GM21619 (cell line): ENCODE results near the gene TMIGD1.
"Not testable (repeated sequence)": the region's sequence is repeated elsewhere in the genome, so short reads cannot be mapped to it uniquely, and the experiment has no call there.

Source experiments
- ATAC-seq: cut with Tn5 transposase; IDR thresholded peaks from one replicate; pipeline ENCODE4 v1.9.1; 2021; ENCODE audit not compliant: unreplicated experiment

The TMIGD1 gene

DNA sequence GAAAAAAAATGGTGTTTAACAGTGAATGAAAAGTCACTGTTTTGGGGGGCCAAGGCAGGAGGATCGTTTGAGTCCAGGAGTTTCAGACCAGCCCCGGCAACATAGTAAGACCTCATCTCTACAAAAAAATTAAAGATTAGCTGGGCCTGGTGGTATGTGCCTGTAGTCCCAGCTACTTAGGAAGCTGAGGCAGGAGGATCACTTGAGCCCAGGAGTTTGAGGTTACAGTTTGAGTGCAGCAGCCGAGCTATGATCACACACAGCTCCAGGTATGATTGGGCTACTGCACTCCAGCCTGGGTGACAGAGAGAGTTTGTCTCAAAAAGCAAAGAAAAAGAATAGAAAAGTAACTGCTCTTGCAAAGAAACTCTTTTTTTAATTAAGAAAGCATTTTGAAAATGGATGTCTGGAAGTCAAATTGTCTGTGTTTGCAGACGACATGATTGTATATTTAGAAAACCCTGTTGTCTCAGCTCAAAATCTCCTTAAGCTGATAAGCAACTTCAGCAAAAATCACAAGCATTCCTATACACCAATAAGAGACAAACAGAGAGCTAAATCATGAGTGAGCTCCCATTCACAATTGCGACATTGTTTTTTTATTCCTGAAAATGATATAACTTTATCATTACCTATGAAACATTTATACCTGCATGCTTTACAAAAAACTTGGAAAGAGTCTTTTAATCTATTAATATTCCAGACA, 24.4 kb upstream of the TMIGD1 start:
- ATAC-seq = no peak

DNA sequence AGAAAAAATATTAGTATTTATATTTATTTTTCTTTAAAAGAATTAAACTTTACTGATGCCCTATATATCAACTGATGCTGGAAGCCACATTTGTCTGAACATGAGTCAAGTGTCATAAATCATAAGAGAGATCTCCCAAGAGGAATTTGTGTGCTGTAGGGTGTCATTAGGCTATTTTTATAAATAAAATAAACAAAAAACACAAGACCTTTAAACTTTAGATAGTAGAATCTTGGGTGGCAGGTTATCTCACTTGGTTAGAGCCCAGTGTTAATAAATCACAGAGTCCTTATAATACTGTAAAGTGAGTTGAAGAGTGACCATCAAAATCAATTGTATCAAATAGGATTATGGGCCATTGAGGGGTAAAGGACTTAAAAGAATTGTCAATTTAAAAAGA, 23.6 kb upstream of the TMIGD1 start:
- no peak for ATAC-seq

- no peak for ATAC-seq
Measured at GRCh38 chr17:30354701-30355100, 20.8 kb upstream of the TMIGD1 start.

DNA sequence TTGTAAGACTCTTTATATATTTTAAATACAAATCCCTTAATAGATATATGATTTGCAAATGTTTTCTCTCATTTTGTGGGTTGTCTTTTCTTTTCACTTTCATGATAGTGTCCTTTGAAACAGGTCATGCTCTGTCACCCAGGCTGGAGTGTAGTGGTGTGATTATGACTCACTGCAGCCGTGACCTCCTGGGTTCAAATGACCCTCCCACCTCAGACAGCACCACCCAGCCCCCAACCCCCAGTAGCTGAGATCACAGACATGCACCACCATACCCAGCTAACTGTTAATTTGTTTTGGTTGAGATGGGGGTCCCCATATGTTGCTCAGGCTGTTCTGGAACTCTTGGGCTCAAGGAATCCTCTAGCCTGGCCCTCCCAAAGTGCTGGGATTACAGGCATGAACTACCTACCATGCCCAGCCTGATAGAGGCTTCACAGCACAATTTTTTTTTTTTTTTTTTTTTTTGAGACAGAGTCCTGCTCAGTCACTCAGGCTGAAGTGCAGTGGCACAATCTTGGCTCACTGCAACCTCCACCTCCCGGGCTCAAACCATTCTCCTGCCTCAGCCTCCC, 18.5 kb upstream of the TMIGD1 start:
- ATAC-seq = no peak

GRCh38 chr17:30351735-30352134, 17.9 kb upstream of the TMIGD1 start:
- no peak for ATAC-seq

GRCh38 chr17:30351263-30351662, 17.4 kb upstream of the TMIGD1 start:
- ATAC-seq = not testable (repeated sequence)

DNA sequence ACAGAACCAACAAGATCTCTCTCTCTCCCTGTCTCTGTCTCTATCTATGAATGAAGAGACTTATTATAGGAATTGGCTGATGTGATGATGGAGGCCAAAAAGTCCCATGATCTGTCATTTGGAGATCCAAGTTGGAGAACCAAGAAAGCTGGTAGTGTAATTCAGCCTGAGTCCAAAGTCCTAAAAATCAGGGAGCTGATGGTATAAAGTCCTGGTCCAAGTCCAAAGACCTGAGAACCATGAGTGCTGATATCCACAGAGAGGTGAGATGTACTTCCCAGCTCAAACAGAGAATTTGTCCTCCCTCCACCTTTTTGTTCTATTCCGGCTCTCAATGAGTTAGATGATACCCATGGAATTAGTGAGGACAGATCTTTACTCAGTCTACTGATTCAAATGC, 15.4 kb upstream of the TMIGD1 start:
- no peak for ATAC-seq

DNA sequence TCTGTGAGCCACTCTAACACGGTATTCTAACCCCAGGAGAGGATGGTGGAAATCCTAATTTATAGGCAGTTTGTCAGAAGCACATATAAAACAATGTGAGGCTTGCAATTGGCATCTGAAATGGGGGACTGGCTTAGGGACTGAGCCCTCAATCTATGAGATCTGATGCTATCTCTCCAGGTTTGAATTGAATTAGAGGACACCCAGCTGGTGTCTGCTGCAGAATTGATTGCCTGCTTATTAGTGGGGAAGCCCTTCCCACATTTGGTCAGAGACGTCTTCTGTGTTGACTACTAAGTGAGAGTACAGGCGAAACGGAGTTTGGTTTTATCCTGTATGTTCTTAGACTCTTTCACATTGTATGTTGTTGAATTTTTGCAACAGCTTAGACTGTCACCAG, 13.6 kb upstream of the TMIGD1 start:
- ATAC-seq = no peak

DNA sequence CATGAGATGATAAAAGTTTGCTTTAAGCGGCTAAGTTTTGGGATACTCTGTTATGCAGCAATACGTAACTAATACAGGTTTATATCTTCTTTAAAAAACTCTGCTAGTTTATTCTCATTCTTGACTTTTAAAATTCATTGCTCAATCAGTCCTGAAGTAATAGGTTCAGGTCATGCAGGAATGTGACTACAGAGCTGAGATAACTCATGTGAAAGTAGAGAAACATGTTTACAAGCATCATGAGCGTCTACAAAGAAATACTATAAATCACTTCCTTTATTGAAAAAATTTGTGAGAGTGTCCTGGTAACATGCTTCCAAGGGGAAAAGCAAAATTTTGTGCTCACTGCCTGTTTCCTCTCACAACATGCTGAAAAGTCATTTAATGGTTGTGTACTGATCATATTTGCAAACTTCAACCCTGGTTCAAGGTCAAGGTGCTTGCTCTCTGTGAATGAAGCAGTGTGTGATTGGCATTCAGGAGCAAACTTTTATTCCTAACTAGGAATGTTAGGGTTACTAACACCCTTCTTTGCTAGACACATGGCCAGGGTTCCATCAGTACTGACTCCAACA, 12.5 kb upstream of the TMIGD1 start:
- no peak for ATAC-seq

GRCh38 chr17:30345527-30346075, 11.7 kb upstream of the TMIGD1 start:
- ATAC-seq = no peak

DNA sequence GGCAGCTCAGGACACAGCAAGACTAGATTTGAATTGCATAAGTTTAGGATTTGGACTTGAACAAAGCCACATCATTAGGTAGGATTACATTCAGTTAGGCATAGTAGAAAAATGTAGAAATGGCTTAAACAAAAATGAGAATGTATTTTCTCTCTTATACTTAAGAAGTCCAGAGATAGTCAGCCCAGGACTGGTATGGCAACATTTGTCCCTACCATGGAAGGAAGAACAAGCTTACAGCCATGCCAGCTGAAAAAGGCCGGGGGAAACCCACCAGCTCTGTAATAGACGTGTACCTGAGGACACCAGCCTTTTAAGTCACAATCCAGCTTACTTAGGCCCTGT, 11.2 kb upstream of the TMIGD1 start:
- ATAC-seq = no peak

DNA sequence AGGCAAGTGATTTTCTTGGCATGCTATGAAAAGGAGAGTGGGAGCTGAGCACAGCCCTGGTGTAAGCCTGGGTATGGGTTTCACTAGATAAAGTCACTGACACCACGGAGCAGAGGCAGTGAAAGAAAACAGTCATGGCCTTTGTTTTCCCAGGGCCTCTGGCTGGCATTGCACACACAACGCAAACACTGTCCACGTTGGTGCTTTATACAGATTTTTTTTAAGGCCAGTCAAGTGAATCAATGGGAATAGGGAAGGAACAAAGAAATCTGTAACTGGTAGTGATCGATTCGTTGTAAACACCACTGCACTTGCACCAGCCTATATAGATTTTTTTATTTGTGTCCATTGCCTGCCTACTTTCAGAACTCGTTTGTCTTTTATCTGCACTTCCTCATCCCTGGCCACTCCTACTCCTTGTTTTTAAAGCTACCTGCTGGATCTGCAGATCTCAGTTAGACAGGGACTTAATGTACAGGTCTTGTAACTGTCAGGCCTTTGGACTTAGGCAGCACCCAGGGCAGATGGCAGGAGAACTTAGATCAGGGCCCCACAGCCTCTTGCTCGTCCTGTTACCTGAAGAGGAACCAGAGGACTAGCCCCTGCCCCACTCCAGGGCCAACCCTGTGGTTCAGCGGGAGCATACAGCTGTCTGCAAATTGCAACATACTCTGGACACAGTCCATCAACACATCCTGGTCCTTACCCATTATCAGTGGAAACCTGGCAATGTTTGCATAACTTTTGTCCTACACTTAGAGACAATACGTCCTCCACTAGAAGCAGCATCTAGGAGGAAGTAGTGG, 10.6 kb upstream of the TMIGD1 start:
- ATAC-seq = no peak

DNA sequence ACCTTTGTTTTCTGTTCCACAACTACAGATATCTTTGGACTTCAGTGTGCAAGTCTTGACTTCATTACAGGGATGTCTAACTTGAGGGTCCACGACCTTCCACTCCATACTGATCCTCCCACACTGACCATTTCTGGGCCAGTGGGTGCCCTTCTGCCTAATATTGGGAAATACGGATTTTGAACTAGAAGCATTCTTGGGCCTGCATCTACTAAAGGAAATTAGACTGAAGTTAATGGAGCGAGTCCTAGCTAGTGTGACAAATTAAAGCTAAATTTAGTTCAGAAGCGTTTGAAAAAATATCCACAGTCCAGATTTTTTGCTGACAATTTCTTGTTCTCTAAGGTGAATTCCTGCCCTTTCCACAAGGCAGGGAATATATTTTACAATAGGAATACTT, 9.9 kb upstream of the TMIGD1 start:
- ATAC-seq = no peak

GRCh38 chr17:30343244-30343643, 9.4 kb upstream of the TMIGD1 start:
- ATAC-seq = not testable (repeated sequence)

GRCh38 chr17:30341703-30342249, 7.9 kb upstream of the TMIGD1 start:
- ATAC-seq = no peak

GRCh38 chr17:30340801-30341356, 7.0 kb upstream of the TMIGD1 start:
- no peak for ATAC-seq

- ATAC-seq = no peak
Measured at GRCh38 chr17:30339086-30339485, 5.2 kb upstream of the TMIGD1 start.

DNA sequence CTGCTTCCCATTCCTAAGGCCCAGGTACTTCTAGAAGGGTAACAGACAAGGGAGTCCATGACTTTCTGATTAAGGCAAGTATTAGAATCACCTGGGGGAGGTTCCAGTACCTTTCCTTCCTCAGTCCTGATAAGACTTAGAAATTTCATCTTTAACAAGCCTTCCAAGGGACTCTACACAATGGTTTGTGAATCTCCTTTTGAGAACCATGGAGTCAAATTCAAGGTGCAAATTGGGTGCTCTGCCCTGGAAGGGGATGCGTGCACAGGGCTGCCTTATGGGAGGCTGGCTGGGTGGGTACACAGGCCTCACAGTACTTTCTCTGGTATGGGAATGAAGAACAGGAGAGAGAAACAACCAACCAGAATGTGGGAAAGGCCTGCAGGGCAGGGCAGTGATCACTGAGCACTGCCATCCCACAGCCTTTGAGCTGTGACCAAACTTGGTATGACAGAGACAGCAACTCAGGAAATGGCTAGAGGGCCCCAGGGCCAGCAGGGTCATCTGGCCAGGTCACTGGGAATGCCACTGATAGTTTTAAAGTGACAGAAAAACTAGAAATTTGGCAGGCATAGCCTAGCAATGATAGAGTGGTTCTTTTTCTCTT, 3.6 kb upstream of the TMIGD1 start:
- ATAC-seq = no peak

DNA sequence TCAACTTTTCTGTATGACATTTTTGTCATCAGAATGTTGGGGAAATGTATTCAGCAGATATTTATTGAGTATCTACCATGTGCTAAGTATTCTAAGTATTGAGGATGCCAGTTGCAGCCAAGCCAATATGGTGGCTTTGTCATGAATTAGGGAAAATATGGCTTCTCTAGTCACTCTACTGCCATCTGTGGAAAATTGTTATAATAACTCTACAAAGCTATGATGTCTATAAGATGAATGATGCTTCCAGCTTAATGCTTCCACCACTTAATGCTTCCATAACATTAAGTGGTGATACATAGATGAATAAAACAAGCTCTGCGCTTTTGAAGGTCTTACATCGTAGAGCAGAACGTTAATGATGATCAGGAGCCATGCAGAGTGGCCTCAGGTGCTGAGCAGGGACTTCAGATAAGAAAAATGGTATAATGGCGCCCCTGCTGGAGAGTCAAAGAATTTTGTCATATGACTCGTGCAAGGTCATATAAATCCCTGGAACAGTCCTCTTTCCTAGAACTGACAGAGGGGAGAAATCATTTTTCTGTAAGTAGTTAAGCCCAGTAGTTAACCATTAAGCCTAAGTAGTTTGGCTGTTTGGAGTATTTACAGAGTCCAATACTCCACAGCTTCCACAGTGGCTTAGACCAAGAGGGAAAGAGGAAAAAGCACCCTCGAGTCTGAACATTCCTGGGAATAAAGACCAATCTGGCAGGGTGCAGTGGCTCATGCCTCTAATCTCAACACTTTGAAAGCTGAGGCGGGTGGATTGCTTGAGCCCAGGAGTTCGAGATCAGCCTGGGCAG, 2.7 kb upstream of the TMIGD1 start:
- no peak for ATAC-seq

GRCh38 chr17:30334421-30334820, 564 bp upstream of the TMIGD1 start:
- no peak for ATAC-seq
